ENCODE measurements around the gene FTH1.
"Not testable (repeated sequence)": the region's sequence is repeated elsewhere in the genome, so short reads cannot be mapped to it uniquely, and the experiment has no call there.

Gene FTH1

GRCh38 chr11:61978703-61979661 is 11.5 kb upstream of the FTH1 start:
- DNase-seq: no peak

GRCh38 chr11:61976813-61977475 is 9.5 kb upstream of the FTH1 start:
- no peak for DNase-seq

GRCh38 chr11:61976420-61976800 is 9.0 kb upstream of the FTH1 start:
- no peak for DNase-seq

- no peak for DNase-seq
Measured at GRCh38 chr11:61975638-61976419, 8.4 kb upstream of the FTH1 start.

GRCh38 chr11:61974766-61975631 is 7.6 kb upstream of the FTH1 start:
- no peak for DNase-seq

- DNase-seq: no peak
Measured at GRCh38 chr11:61973476-61974162, 6.2 kb upstream of the FTH1 start.

- DNase-seq: no peak
Measured at GRCh38 chr11:61972672-61973475, 5.4 kb upstream of the FTH1 start.

- DNase-seq: no peak
Measured at GRCh38 chr11:61972112-61972671, 4.8 kb upstream of the FTH1 start.

GRCh38 chr11:61971248-61972111 is 4.0 kb upstream of the FTH1 start:
- DNase-seq: peak; percentile 38

GRCh38 chr11:61969838-61970662 is 2.6 kb upstream of the FTH1 start:
- no peak for DNase-seq

GRCh38 chr11:61969391-61969758 is 1.9 kb upstream of the FTH1 start:
- DNase-seq: no peak

GRCh38 chr11:61968758-61969390 is 1.4 kb upstream of the FTH1 start:
- no peak for DNase-seq

GRCh38 chr11:61967924-61968757 is 707 bp upstream of the FTH1 start:
- no peak for DNase-seq

GRCh38 chr11:61966734-61967115 is 709 bp downstream of the FTH1 start:
- no peak for DNase-seq

GRCh38 chr11:61964666-61965271 is 2.7 kb downstream of the FTH1 start:
- not testable (repeated sequence) for DNase-seq

- no peak for DNase-seq
Measured at GRCh38 chr11:61964058-61964665, 3.3 kb downstream of the FTH1 start.

All from NCI-H1694 treated with DMSO at 0.1 percent for 48 hours (cell line).